Hindlimb muscle (tissue), 1 donor: ENCODE measurements around the gene UGT1A8. TPM values are rescaled to one million over a fixed set of nuclear protein-coding genes. Genes with fewer than 3 reads are reported as not detected.

Experiments
- DNase-seq: peaks from one replicate; pipeline ENCODE4 v3.0.0-alpha.2; 2013
- polyA plus RNA-seq: library from polyadenylated mRNA; unstranded; fragments of 120-200 nt; gene quantifications from one replicate; pipeline ENCODE4 v1.2.1, GENCODE V29; 2013; ENCODE audit not compliant: insufficient read length

The UGT1A8 gene
- polyA plus RNA-seq, 1 donor, result not detected

DNA sequence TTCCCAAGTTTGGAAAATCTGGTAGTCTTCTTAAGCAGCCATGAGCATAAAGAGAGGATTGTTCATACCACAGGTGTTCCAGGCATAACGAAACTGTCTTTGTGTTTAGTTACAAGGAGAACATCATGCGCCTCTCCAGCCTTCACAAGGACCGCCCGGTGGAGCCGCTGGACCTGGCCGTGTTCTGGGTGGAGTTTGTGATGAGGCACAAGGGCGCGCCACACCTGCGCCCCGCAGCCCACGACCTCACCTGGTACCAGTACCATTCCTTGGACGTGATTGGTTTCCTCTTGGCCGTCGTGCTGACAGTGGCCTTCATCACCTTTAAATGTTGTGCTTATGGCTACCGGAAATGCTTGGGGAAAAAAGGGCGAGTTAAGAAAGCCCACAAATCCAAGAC lies 154.7 kb downstream of the UGT1A8 start:
- DNase-seq, result no peak

DNA sequence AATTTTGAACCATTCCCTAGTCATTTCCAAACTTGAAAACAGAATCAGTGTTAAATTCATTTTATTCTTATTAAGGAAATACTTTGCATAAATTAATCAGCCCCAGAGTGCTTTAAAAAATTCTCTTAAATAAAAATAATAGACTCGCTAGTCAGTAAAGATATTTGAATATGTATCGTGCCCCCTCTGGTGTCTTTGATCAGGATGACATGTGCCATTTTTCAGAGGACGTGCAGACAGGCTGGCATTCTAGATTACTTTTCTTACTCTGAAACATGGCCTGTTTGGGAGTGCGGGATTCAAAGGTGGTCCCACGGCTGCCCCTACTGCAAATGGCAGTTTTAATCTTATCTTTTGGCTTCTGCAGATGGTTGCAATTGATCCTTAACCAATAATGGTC lies 155.2 kb downstream of the UGT1A8 start:
- no peak for DNase-seq

- DNase-seq, result no peak
These were observed 156.4 kb downstream of the UGT1A8 start for GRCh38 chr2:233773854-233774253.

- no peak for DNase-seq
These were observed 158.0 kb downstream of the UGT1A8 start for GRCh38 chr2:233775414-233775813.

DNA sequence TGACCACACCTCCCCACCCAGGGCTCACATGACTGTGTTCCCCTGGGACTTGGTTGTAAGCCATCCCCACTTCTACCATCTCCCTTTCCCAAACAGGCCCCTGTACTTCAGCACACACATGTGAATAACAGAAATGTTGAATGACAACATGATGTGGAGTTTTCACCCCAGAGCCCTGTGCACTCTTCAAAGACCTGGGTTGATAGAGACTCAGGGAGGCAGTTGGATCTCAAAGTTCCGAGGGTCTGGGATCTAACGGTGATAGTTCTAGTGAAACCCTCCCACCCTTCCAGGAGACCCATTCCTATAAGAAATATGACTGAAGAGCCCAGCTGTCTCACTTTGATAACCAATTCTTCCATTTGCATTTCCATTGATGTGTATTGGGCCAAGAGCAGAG lies 160.6 kb downstream of the UGT1A8 start, which contains the start of gene MROH2A:
MROH2A (plus strand) TSS at position 301 of the 400 bp plus-strand sequence. CDS start 1,029 bp downstream, outside the sequence.
- no peak for DNase-seq

DNA sequence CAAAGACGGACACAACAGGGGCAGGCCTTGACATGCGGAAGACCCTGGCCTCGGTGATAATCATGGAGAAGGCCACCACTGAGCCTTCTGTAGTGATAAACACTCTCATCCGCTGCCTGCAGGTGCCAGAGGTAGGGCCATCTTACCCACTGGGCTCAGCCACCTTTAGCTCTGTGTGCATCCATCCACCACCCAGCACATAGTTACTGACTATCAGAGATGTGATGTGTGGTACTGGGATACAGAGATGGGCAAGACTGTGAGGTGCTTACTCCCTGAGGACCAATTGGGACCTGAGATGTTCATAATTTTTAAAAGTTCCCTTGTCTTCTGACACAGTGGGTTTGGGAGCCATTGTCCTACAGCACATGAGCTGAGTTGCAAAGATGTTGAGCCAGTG lies 162.3 kb downstream of the UGT1A8 start:
- no peak for DNase-seq

DNA sequence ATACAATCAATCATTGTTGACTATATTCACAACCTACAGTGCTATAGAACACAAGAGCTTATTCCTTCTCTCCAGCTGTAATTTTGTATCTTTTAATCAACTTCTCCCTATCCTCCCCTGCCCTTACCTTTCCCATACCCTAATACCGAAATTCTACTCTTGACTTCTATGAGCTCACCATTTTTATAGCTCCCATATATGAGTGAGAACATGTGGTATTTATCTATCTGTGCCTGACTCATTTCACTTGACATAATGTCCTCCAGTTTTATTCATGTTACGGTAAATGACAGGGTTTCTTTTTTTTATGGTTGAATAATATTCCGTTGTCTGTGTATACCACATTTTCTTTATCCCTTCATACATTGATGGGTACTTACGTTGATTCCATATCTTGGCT lies 163.3 kb downstream of the UGT1A8 start:
- DNase-seq, result no peak

GRCh38 chr2:233789554-233789953 lies 172.1 kb downstream of the UGT1A8 start:
- no peak for DNase-seq

GRCh38 chr2:233791151-233791882 lies 173.9 kb downstream of the UGT1A8 start:
- DNase-seq, result no peak

DNA sequence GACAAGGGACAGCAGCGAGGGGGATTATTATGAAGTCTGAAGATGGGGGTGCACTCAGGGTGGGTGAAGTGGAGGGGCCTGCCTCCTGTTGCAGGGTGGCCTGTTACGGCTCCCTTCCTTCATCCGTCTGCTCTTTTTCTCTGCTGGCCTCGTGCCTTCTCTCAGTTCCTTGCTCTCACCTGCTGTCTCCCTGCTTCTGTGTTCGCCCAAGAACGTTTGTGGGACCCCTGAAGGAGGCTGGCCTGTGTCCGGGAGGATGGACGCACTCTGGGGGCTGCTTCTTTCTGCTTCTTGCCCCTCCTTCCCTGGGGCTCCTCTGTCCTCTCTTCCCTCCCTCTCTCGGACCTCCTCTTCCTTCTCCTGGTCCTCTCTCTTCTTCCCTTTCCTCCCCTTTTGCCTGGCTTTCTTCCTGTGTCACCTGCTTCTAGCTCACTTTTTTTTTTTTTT lies 174.5 kb downstream of the UGT1A8 start:
- no peak for DNase-seq

- DNase-seq, result no peak
These were observed 175.3 kb downstream of the UGT1A8 start for GRCh38 chr2:233792720-233793119.

DNA sequence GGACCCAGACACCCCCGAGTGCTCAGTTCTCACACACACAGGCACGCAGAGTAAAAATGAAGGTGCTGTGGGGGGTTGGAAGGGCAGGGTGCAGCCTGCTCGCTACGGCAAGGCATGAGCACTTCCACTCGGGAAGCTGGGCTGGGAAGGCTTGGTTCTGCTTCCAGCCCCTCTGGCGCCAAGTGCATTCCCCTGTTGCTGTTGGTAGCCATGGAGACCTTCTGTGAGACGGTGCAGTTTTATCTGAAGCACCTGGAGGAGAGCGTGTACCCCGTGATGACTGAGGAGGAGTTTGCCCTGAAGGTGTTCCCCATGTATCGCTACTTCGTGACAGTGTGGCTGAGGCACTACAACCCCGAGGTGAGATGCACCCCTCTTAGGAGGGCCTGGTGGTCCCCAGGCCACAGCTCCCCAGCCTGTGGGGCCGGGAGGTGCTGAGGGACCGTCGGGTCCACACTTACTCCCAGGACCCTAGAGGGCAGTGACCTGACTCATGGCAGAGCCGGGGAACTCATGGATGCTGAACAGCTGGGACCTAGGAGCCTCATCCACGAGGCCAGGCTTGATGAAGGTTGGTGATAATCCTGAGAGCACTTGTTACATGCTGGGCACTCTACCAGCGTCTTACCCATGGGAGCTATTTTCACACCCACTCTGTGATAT lies 176.2 kb downstream of the UGT1A8 start:
- DNase-seq, result no peak

- DNase-seq, result no peak
These were observed 176.8 kb downstream of the UGT1A8 start for GRCh38 chr2:233794128-233794658.

- no peak for DNase-seq
These were observed 178.3 kb downstream of the UGT1A8 start for GRCh38 chr2:233795735-233796171.

GRCh38 chr2:233796254-233796653 lies 178.8 kb downstream of the UGT1A8 start:
- DNase-seq, result no peak

DNA sequence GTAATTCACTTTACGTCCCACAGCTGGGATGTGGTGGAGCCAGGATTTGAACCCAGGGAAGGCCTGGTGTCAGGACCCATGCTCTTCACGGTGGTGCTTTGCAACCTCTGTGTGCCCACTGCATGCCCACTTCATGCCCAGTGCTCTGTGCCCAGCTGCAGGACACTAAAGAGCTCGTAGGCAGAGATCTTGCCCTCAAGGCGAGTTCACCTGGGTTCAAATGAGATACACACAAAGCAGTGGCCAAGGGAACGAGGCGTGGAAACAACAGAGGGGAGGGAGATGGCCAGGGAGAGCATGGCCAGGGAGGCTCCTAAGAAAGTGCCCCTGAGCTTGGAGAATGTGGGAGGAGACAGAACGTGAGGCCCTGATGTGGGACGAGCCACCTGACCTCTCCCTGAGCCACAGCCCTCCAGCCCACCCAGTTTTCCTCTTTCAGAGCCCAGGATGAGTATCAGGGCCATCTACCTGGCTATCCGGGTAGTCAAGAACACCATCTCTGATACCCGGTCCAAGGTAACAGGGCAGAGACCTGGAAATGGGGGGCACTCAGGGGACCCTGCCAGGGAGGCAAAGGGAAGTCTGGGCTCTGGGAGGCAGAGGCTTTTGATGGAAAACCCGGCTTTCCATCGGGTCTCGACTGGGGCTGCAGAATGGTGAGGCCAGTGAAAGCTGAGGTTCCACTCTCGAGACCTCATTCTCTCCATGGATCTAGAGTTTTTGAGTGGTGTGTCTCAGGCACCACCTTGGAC lies 181.1 kb downstream of the UGT1A8 start:
- no peak for DNase-seq

GRCh38 chr2:233799087-233799665 lies 181.7 kb downstream of the UGT1A8 start:
- no peak for DNase-seq

- no peak for DNase-seq
These were observed 182.3 kb downstream of the UGT1A8 start for GRCh38 chr2:233799716-233800115.

GRCh38 chr2:233800208-233800607 lies 182.8 kb downstream of the UGT1A8 start:
- no peak for DNase-seq

GRCh38 chr2:233801357-233802131 lies 184.1 kb downstream of the UGT1A8 start:
- no peak for DNase-seq

- DNase-seq, result no peak
These were observed 184.8 kb downstream of the UGT1A8 start for GRCh38 chr2:233802132-233802815.
